HG02938 (cell line): ENCODE measurements around the gene ACTR10.

Source experiments
- ATAC-seq: cut with Tn5 transposase; IDR thresholded peaks from one replicate; pipeline ENCODE4 v1.9.1; 2021; ENCODE audit warnings: mild to moderate bottlenecking, moderate library complexity; ENCODE audit not compliant: unreplicated experiment

Gene ACTR10

GRCh38 chr14:58278177-58278576 lies 78.2 kb downstream of the ACTR10 start:
- ATAC-seq: no peak

GRCh38 chr14:58280954-58281787 lies 81.2 kb downstream of the ACTR10 start:
- ATAC-seq: peak; percentile 77

- ATAC-seq: no peak
These were observed 82.0 kb downstream of the ACTR10 start for GRCh38 chr14:58281969-58282368.

- ATAC-seq: no peak
These were observed 83.1 kb downstream of the ACTR10 start for GRCh38 chr14:58282925-58283593.

- no peak for ATAC-seq
These were observed 83.8 kb downstream of the ACTR10 start for GRCh38 chr14:58283730-58284129.

- no peak for ATAC-seq
These were observed 85.2 kb downstream of the ACTR10 start for GRCh38 chr14:58285132-58285531.
